T-cell (primary cell): ENCODE measurements around the gene UGT1A5. TPM values are rescaled to one million over a fixed set of nuclear protein-coding genes. Genes with fewer than 3 reads are reported as not detected.

ENCODE experiments used
- ATAC-seq, 4 experiments: fragments of 200-7000 bp in 3 of 4; fragments of 150-1000 bp in 1 of 4; cut with Tn5 transposase; replicated peaks in 1 of 4; 1 replicate in 3 of 4; 2 replicates in 1 of 4; pipeline ENCODE4 v1.10.0; 2021; ENCODE audit warnings: moderate library complexity in 3 of 4, mild to moderate bottlenecking in 2 of 4, moderate number of reproducible peaks in 1 of 4
- CTCF ChIA-PET, 2 donors: fragments of 300-600 bp; sonication (Branson Sonifier 250); formaldehyde crosslinking; loops; one replicate each; lab custom pipeline; 2022; ENCODE audit warnings: antibody characterized with exemption in 2 of 2; lab: Charles Lee
- POLR2A ChIA-PET, 2 donors: fragments of 300-600 bp; sonication (Branson Sonifier 250); formaldehyde crosslinking; loops; one replicate each; lab custom pipeline; 2022; ENCODE audit warnings: antibody characterized with exemption in 2 of 2; lab: Charles Lee
- DNase-seq, 35 experiments: peaks; one replicate each; pipeline versions ENCODE4 v3.0.0 to v3.0.0-alpha.2; 2013 to 2023
- H3K27ac ChIP-seq: one replicate; pipeline ENCODE4 v1.5.1; 2013; ENCODE audit warnings: low read length
- H3K27me3 ChIP-seq, 2 experiments: replicated peaks in 1 of 2; 1 replicate in 1 of 2; 2 replicates in 1 of 2; pipeline versions ENCODE4 v1.6.1 to v1.7.0; 2013; ENCODE audit warnings: low read length in 1 of 2, mixed read lengths in 1 of 2; ENCODE audit not compliant: control insufficient read depth in 2 of 2, insufficient read depth in 2 of 2; ENCODE audit errors: extremely low read depth in 1 of 2
- H3K36me3 ChIP-seq, 2 donors: 1 replicate in 1 of 2; 2 replicates in 1 of 2; pipeline versions ENCODE4 v1.6.1 to v1.7.0; 2013; ENCODE audit warnings: low read length in 1 of 2; ENCODE audit not compliant: control insufficient read depth in 2 of 2, insufficient read depth in 1 of 2; ENCODE audit errors: extremely low read depth in 1 of 2
- H3K4me1 ChIP-seq, 2 experiments: 1 replicate in 1 of 2; 2 replicates in 1 of 2; pipeline versions ENCODE4 v1.6.1 to v1.7.0; 2013; ENCODE audit warnings: low read length in 2 of 2, mixed read lengths in 1 of 2; ENCODE audit not compliant: insufficient read depth in 2 of 2, control insufficient read depth in 1 of 2; ENCODE audit errors: extremely low read depth in 1 of 2
- H3K4me3 ChIP-seq, 2 donors: 1 replicate in 1 of 2; 2 replicates in 1 of 2; pipeline versions ENCODE4 v1.5.1 to v1.7.0; 2013; ENCODE audit warnings: mild to moderate bottlenecking in 2 of 2, low read length in 1 of 2, moderate library complexity in 1 of 2; ENCODE audit not compliant: control insufficient read depth in 1 of 2; ENCODE audit errors: extremely low read depth in 1 of 2
- H3K9me3 ChIP-seq: 2 replicates; pipeline ENCODE4 v1.7.0; 2013
- H3K27ac Mint-ChIP-seq, 2 donors: one replicate each; pipeline ENCODE4 v1.8.0; 2020 to 2021; ENCODE audit warnings: mild to moderate bottlenecking in 2 of 2, mixed read lengths in 2 of 2
- H3K27me3 Mint-ChIP-seq, 2 donors: one replicate each; pipeline ENCODE4 v1.8.0; 2021 to 2022; ENCODE audit warnings: mixed read lengths in 2 of 2
- H3K36me3 Mint-ChIP-seq: one replicate; pipeline ENCODE4 v1.8.0; 2021; ENCODE audit warnings: mixed read lengths
- H3K4me1 Mint-ChIP-seq, 3 donors: one replicate each; pipeline ENCODE4 v1.8.0; 2020 to 2022; ENCODE audit warnings: mixed read lengths in 3 of 3, mild to moderate bottlenecking in 1 of 3
- H3K4me3 Mint-ChIP-seq, 3 donors: one replicate each; pipeline ENCODE4 v1.8.0; 2020 to 2022; ENCODE audit warnings: mild to moderate bottlenecking in 3 of 3, mixed read lengths in 3 of 3, moderate library complexity in 3 of 3
- H3K9me3 Mint-ChIP-seq, 3 donors: one replicate each; pipeline ENCODE4 v1.8.0; 2020 to 2022; ENCODE audit warnings: mixed read lengths in 3 of 3
- WGBS: methylation state at CpG from one replicate; pipeline ENCODE4 v1.1.5; 2013; ENCODE audit warnings: missing lambda C conversion rate; ENCODE audit not compliant: insufficient coverage; 5-methylcytosine and 5-hydroxymethylcytosine counted together
- total RNA-seq, 35 experiments: library from RNA in 6 of 35; stranded (reverse) in 6 of 35; fragments of 120-200 nt in 1 of 35; gene quantifications; one replicate each; pipeline versions ENCODE4 v1.2.1 to v1.2.4 and lab custom pipeline; 2013 to 2026

UGT1A5 gene
- total RNA-seq, 5 donors from 2014 or later (not counting 1 experiment from before 2014, with no cell fraction given) = not detected

- no peak within 1 kb of the TSS for H3K4me3 ChIP-seq
- Mint-ChIP-seq H3K4me1 (no peaks in the 10 kb centered on the region), H3K4me3 (no peak within 1 kb of the TSS), H3K27ac (no peak within 1 kb of the TSS), H3K36me3 (no peaks in the 10 kb centered on the region), H3K9me3 (no peaks in the 10 kb centered on the region), H3K27me3 (peaks cover 12 to 16% of the 10 kb centered on the region in 2 donors)
- DNase-seq = no peak
- ATAC-seq = no peak
- WGBS = 90% methylated on average over 6 of the region's 6 CpGs
- H3K36me3 ChIP-seq = no peaks in the 10 kb centered on the region
- H3K27ac ChIP-seq = no peak within 1 kb of the TSS
- H3K9me3 ChIP-seq = no peaks in the 10 kb centered on the region
- no peaks in the 10 kb centered on the region for H3K4me1 ChIP-seq
- peaks cover 0 to 4% of the 10 kb centered on the region in 2 experiments for H3K27me3 ChIP-seq
- ChIA-PET CTCF (no interaction called here), POLR2A (no interaction called here)
These were observed 47.3 kb downstream of the UGT1A5 start, which contains the start of gene UGT1A1 for GRCh38 chr2:233760043-233760442. Gene UGT1A1 (plus strand): TSS chr2:233760270. CDS start chr2:233760288, 18 bp downstream.

- no peak for ATAC-seq
These were observed 48.5 kb downstream of the UGT1A5 start for GRCh38 chr2:233761040-233761769.

GRCh38 chr2:233764264-233764663 lies 51.6 kb downstream of the UGT1A5 start:
- Mint-ChIP-seq H3K9me3 (no peaks in the 10 kb centered on the region), H3K27ac (no peak overlapping the region), H3K4me1 (no peaks in the 10 kb centered on the region), H3K4me3 (no peak overlapping the region), H3K27me3 (peaks cover 33 to 36% of the 10 kb centered on the region in 2 donors), H3K36me3 (no peaks in the 10 kb centered on the region)
- ChIA-PET POLR2A (no interaction called here), CTCF (no interaction called here)
- H3K27me3 ChIP-seq = peaks cover 0 to 15% of the 10 kb centered on the region in 2 experiments
- H3K36me3 ChIP-seq = no peaks in the 10 kb centered on the region
- no peaks in the 10 kb centered on the region for H3K4me1 ChIP-seq
- H3K27ac ChIP-seq = no peak overlapping the region
- no peak for DNase-seq
- H3K9me3 ChIP-seq = no peaks in the 10 kb centered on the region
- no peak for ATAC-seq
- H3K4me3 ChIP-seq = no peak overlapping the region
- 69% methylated on average over 7 of the region's 7 CpGs for WGBS

More at GRCh38 chr2:233761040-233761769, 48.5 kb downstream of the UGT1A5 start:
- H3K4me1 Mint-ChIP-seq = no peaks in the 10 kb centered on the region
- H3K9me3 ChIP-seq = no peaks in the 10 kb centered on the region
- POLR2A ChIA-PET = no interaction called here
- no peak overlapping the region for H3K27ac Mint-ChIP-seq
- H3K36me3 ChIP-seq = no peaks in the 10 kb centered on the region
- peaks cover 0 to 10% of the 10 kb centered on the region in 2 experiments for H3K27me3 ChIP-seq
- H3K4me3 ChIP-seq = no peak overlapping the region
- CTCF ChIA-PET = no interaction called here
- no peak overlapping the region for H3K27ac ChIP-seq
- H3K36me3 Mint-ChIP-seq = no peaks in the 10 kb centered on the region
- no peaks in the 10 kb centered on the region for H3K4me1 ChIP-seq
- DNase-seq = no peak
- H3K27me3 Mint-ChIP-seq = peaks cover 19 to 22% of the 10 kb centered on the region in 2 donors
- H3K9me3 Mint-ChIP-seq = no peaks in the 10 kb centered on the region
- no peak overlapping the region for H3K4me3 Mint-ChIP-seq
- 50% methylated on average over 1 of the region's 4 CpGs for WGBS

- ChIA-PET POLR2A (no interaction called here), CTCF (no interaction called here)
- H3K4me3 Mint-ChIP-seq = no peak overlapping the region
- Histone ChIP-seq H3K36me3 (no peaks in the 10 kb centered on the region), H3K27ac (no peak overlapping the region), H3K9me3 (no peaks in the 10 kb centered on the region), H3K4me1 (no peaks in the 10 kb centered on the region), H3K4me3 (no peak overlapping the region), H3K27me3 (peaks cover 0 to 15% of the 10 kb centered on the region in 2 experiments)
- DNase-seq = no peak
- H3K9me3 Mint-ChIP-seq = no peaks in the 10 kb centered on the region
- no peaks in the 10 kb centered on the region for H3K4me1 Mint-ChIP-seq
- no peaks in the 10 kb centered on the region for H3K36me3 Mint-ChIP-seq
- no peak for ATAC-seq
- H3K27ac Mint-ChIP-seq = no peak overlapping the region
- H3K27me3 Mint-ChIP-seq = peaks cover 33 to 38% of the 10 kb centered on the region in 2 donors
- WGBS = 56% methylated on average over 3 of the region's 3 CpGs
These were observed 52.1 kb downstream of the UGT1A5 start for GRCh38 chr2:233764761-233765160.

GRCh38 chr2:233766416-233766815 lies 53.7 kb downstream of the UGT1A5 start:
- H3K9me3 ChIP-seq = no peaks in the 10 kb centered on the region
- ATAC-seq = no peak
- no peaks in the 10 kb centered on the region for H3K36me3 Mint-ChIP-seq
- H3K4me1 Mint-ChIP-seq = no peaks in the 10 kb centered on the region
- WGBS = 75% methylated on average over 2 of the region's 4 CpGs
- no peak overlapping the region for H3K4me3 Mint-ChIP-seq
- H3K27ac Mint-ChIP-seq = no peak overlapping the region
- CTCF ChIA-PET = no interaction called here
- no peak for DNase-seq
- H3K4me3 ChIP-seq = no peak overlapping the region
- H3K27me3 ChIP-seq = peaks cover 0 to 15% of the 10 kb centered on the region in 2 experiments
- no peaks in the 10 kb centered on the region for H3K36me3 ChIP-seq
- H3K27me3 Mint-ChIP-seq = peaks cover 37 to 38% of the 10 kb centered on the region in 2 donors
- no peaks in the 10 kb centered on the region for H3K9me3 Mint-ChIP-seq
- no peak overlapping the region for H3K27ac ChIP-seq
- POLR2A ChIA-PET = no interaction called here
- no peaks in the 10 kb centered on the region for H3K4me1 ChIP-seq

GRCh38 chr2:233768076-233768475 lies 55.4 kb downstream of the UGT1A5 start:
- ATAC-seq = no peak
- CTCF ChIA-PET = no interaction called here

More at GRCh38 chr2:233768076-233768475, 55.4 kb downstream of the UGT1A5 start:
- Mint-ChIP-seq H3K9me3 (no peaks in the 10 kb centered on the region), H3K4me3 (no peak overlapping the region), H3K4me1 (no peaks in the 10 kb centered on the region), H3K27ac (no peak overlapping the region), H3K27me3 (peaks cover 37 to 38% of the 10 kb centered on the region in 2 donors), H3K36me3 (no peaks in the 10 kb centered on the region)
- no peak overlapping the region for H3K27ac ChIP-seq
- H3K36me3 ChIP-seq = no peaks in the 10 kb centered on the region
- H3K9me3 ChIP-seq = no peaks in the 10 kb centered on the region
- H3K4me3 ChIP-seq = no peak overlapping the region
- no peak for DNase-seq
- H3K27me3 ChIP-seq = peaks cover 0 to 17% of the 10 kb centered on the region in 2 experiments
- WGBS = 95% methylated on average over 2 of the region's 4 CpGs
- POLR2A ChIA-PET = no interaction called here
- no peaks in the 10 kb centered on the region for H3K4me1 ChIP-seq
